GM12892 (cell line): Measurements from ENCODE around the gene DRAP1.

Experiments used
- POLR2AphosphoS5 ChIP-seq: IDR thresholded peaks from 2 replicates; pipeline ENCODE4 v1.6.1; 2011; ENCODE audit warnings: low read depth, low read length, control low read depth
- TAF1 ChIP-seq: IDR thresholded peaks from 2 replicates; pipeline ENCODE4 v1.6.1; 2011; ENCODE audit warnings: low read depth, mild to moderate bottlenecking, control low read depth, low read length, borderline replicate concordance

DNA sequence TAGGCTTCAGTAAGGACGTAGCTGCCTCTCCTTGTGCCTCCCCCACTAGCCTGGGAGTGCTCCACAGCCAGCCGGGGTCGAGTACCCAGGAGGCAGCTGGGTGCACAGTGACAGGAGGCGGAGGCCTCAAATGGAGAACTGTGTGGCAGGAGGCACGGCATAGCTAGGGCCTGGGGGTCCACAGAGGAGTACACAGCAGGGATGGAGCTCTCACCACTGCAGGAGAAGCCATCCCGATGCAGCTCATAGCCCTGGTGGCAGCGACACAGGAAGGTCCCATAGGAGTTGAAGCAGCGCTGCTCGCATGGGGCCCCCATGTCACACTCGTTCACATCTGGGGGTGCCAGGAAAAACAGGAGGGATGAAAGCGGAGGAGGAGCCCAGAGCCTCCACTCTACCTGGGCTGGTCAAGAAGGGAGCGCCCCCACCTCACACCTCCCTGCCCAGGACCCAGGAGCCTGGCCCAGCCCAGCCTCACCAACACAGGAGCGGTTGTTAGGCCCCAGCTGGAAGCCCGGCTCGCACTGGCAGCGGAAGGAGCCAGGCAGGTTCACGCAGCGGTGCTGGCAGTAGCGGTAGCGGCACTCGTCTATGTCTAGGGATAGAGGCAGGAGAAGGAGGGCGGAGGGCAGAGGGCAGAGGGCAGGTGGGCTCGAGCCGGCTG lies 49.5 kb upstream of the DRAP1 start:
- TF ChIP-seq TAF1: no peak
- peak; percentile 31 for TF ChIP-seq POLR2AphosphoS5
